Colonic mucosa (tissue), 4 donors: ENCODE measurements around the gene NNMT. TPM values are rescaled to one million over a fixed set of nuclear protein-coding genes. Genes with fewer than 3 reads are reported as not detected.

Source experiments
- DNase-seq: peaks from one replicate; pipeline ENCODE4 v3.0.0-alpha.2; 2020
- H3K27ac ChIP-seq: fragments of 200-600 bp; one replicate; pipeline ENCODE4 v1.8.0; 2021
- H3K27me3 ChIP-seq: fragments of 200-600 bp; one replicate; pipeline ENCODE4 v1.8.0; 2021
- H3K36me3 ChIP-seq: fragments of 200-600 bp; one replicate; pipeline ENCODE4 v1.8.0; 2021
- H3K4me1 ChIP-seq: fragments of 200-600 bp; one replicate; pipeline ENCODE4 v1.8.0; 2021; ENCODE audit warnings: mild to moderate bottlenecking
- H3K4me3 ChIP-seq: fragments of 200-600 bp; one replicate; pipeline ENCODE4 v1.8.0; 2021
- H3K9ac ChIP-seq, 2 donors: one replicate each; pipeline ENCODE4 v1.7.0; 2013; ENCODE audit warnings: control low read depth in 2 of 2, low read depth in 2 of 2, low read length in 2 of 2
- H3K9me3 ChIP-seq: fragments of 200-600 bp; one replicate; pipeline ENCODE4 v1.8.0; 2021
- CTCF ChIP-seq: fragments of 200-600 bp; IDR thresholded peaks from one replicate; pipeline ENCODE4 v1.8.0; 2022; ENCODE audit warnings: antibody characterized with exemption, mild to moderate bottlenecking
- intact Hi-C: fragments of 100-400 bp; cut with DNase I; formaldehyde crosslinking; loops from one replicate; pipeline ENCODE4 v1.14.1; 2022
- total RNA-seq, 2 donors: library from RNA; stranded (reverse); fragmentation: NEBNext Ultra II Directional in 1 of 2; extraction: Animal tissue kit (Norgen Biotek cat#: 25700) in 1 of 2; gene quantifications; one replicate each; pipeline ENCODE4 v1.2.1, GENCODE V29; 2021
- donor health status: healthy.
- donor health status: DM: no; HTN: no; CAD: no.
- donor health status: DM: no; HTN: no; CAD: no.

The NNMT gene
- total RNA-seq, 2 donors from 2014 or later: 13.7 to 41.3 TPM

- no peak for TF ChIP-seq CTCF
- H3K4me3 ChIP-seq: no peak overlapping the region
- no peak for DNase-seq
- H3K27ac ChIP-seq: no peak overlapping the region
- no peaks in the 10 kb centered on the region for H3K9me3 ChIP-seq
- H3K36me3 ChIP-seq: no peaks in the 10 kb centered on the region
- no peaks in the 10 kb centered on the region for H3K4me1 ChIP-seq
- intact Hi-C loops: loop anchor here (5.0 kb wide), 1 partner anchor 75 kb away; no protein-coding TSS in a partner anchor
- H3K27me3 ChIP-seq: no peaks in the 10 kb centered on the region
- no peak overlapping the region for H3K9ac ChIP-seq
Measured at GRCh38 chr11:114256967-114257286, 39.3 kb upstream of the NNMT start.

GRCh38 chr11:114257621-114258558 lies 38.3 kb upstream of the NNMT start:
- no peak for DNase-seq
- Histone ChIP-seq H3K4me3 (no peak overlapping the region), H3K27me3 (no peaks in the 10 kb centered on the region), H3K9me3 (no peaks in the 10 kb centered on the region), H3K27ac (no peak overlapping the region), H3K4me1 (no peaks in the 10 kb centered on the region), H3K36me3 (no peaks in the 10 kb centered on the region), H3K9ac (peak overlapping the region in 1 of 2 donors; percentile 8)
- TF ChIP-seq CTCF: no peak
- intact Hi-C loops: loop anchor here (5.0 kb wide), 1 partner anchor 76 kb away; no protein-coding TSS in a partner anchor

GRCh38 chr11:114258696-114259095 lies 37.5 kb upstream of the NNMT start:
- H3K36me3 ChIP-seq: no peaks in the 10 kb centered on the region
- no peaks in the 10 kb centered on the region for H3K27me3 ChIP-seq
- H3K4me3 ChIP-seq: no peak overlapping the region
- no peak for DNase-seq
- no peak for TF ChIP-seq CTCF
- H3K4me1 ChIP-seq: no peaks in the 10 kb centered on the region
- no peaks in the 10 kb centered on the region for H3K9me3 ChIP-seq
- no peak overlapping the region for H3K9ac ChIP-seq
- intact Hi-C loops: loop anchor here (5.0 kb wide), 1 partner anchor 76 kb away; no protein-coding TSS in a partner anchor
- no peak overlapping the region for H3K27ac ChIP-seq

GRCh38 chr11:114259124-114259526 lies 37.1 kb upstream of the NNMT start:
- Histone ChIP-seq H3K9me3 (no peaks in the 10 kb centered on the region), H3K27ac (no peak overlapping the region), H3K4me3 (no peak overlapping the region), H3K4me1 (no peaks in the 10 kb centered on the region), H3K36me3 (no peaks in the 10 kb centered on the region), H3K9ac (no peak overlapping the region), H3K27me3 (no peaks in the 10 kb centered on the region)
- no peak for DNase-seq
- intact Hi-C loops: loop anchor here (5.0 kb wide), 1 partner anchor 77 kb away; no protein-coding TSS in a partner anchor
- no peak for TF ChIP-seq CTCF

- H3K27me3 ChIP-seq: no peaks in the 10 kb centered on the region
- TF ChIP-seq CTCF: no peak
- no peak for DNase-seq
- no peaks in the 10 kb centered on the region for H3K36me3 ChIP-seq
- intact Hi-C loops: loop anchor here (5.0 kb wide), 1 partner anchor 77 kb away; no protein-coding TSS in a partner anchor
- no peak overlapping the region for H3K9ac ChIP-seq
- no peaks in the 10 kb centered on the region for H3K4me1 ChIP-seq
- H3K9me3 ChIP-seq: no peaks in the 10 kb centered on the region
- H3K27ac ChIP-seq: no peak overlapping the region
- no peak overlapping the region for H3K4me3 ChIP-seq
Measured at GRCh38 chr11:114259551-114259983, 36.6 kb upstream of the NNMT start.
